ENCODE results near the gene TRAPPC8.
"Not testable (repeated sequence)": the region's sequence is repeated elsewhere in the genome, so short reads cannot be mapped to it uniquely, and the experiment has no call there.

TRAPPC8 gene

DNA sequence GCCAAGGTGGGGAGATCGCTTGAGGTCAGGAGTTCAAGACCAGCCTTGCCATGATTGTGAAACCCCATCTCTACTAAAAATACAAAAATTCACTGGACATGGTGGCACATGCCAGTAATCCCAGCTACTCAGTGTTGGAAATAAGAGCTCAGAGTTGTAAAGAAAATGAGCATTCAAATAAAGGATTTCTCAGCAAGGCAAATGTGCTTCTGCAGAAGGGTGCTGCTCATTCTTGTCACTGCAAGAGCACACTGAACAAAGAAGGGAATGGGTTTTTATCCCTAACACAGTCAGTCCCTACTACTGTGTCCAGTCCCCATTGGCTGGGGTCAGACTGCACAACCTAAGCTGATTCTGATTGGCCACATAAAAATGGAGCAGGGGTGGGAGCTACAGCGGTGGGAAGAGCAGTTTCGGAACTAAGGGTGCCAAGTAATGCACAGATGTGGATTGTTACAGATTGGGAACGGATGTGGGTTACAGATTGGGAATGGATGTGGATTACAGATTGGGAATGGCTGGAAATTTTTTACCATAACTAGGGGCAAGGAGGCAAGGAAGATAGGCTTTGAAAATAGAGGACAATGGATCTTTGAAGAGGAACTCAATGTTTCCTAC is 31.1 kb upstream of the TRAPPC8 start:
- Histone ChIP-seq H3K9me3 (ENCODE audit: control insufficient read depth in 5 of 5, low read length in 5 of 5) (peaks cover 8 to 29% (median 15%) of the 10 kb centered on the region in 5 donors), H3K9ac (ENCODE audit: low read length in 5 of 5) (no peak overlapping the region), H3K4me1 (ENCODE audit: control insufficient read depth in 5 of 5, insufficient read depth in 5 of 5, low read length in 5 of 5) (no peaks in the 10 kb centered on the region), H3K27ac (ENCODE audit: low read depth, low read length) (no peak overlapping the region), H3K36me3 (ENCODE audit: control insufficient read depth in 5 of 5, insufficient read depth in 5 of 5, low read length in 5 of 5) (no peaks in the 10 kb centered on the region), H3K4me3 (ENCODE audit: low read depth in 1 of 5, low read length in 5 of 5) (peak overlapping the region in 2 of 5 donors; percentile 7 to 46), H3K27me3 (ENCODE audit: control insufficient read depth in 5 of 5, insufficient read depth in 4 of 5, low read length in 5 of 5) (no peaks in the 10 kb centered on the region)

DNA sequence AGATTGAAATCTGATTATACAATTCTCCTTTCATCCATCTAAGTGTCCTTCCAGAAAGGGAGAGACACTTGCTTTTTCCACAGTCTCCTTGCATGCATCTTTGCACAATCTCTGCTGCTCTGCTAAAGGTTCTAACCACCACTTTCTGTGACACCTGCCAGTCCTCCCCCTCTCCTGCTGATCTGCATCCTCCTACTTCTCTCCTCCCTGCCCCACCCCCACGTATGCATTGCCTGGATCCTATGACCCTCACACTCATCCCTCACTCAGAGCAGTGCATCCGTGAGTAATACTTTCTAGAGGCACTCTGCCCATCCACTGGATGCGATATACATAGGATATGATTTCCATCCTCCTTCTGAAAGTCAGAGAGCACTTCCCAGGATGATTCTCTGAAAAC is 27.7 kb upstream of the TRAPPC8 start:
- H3K9me3 ChIP-seq (ENCODE audit: control insufficient read depth in 5 of 5, low read length in 5 of 5): peaks cover 8 to 22% (median 14%) of the 10 kb centered on the region in 5 donors
- no peaks in the 10 kb centered on the region for H3K27me3 ChIP-seq (ENCODE audit: control insufficient read depth in 5 of 5, insufficient read depth in 4 of 5, low read length in 5 of 5)

DNA sequence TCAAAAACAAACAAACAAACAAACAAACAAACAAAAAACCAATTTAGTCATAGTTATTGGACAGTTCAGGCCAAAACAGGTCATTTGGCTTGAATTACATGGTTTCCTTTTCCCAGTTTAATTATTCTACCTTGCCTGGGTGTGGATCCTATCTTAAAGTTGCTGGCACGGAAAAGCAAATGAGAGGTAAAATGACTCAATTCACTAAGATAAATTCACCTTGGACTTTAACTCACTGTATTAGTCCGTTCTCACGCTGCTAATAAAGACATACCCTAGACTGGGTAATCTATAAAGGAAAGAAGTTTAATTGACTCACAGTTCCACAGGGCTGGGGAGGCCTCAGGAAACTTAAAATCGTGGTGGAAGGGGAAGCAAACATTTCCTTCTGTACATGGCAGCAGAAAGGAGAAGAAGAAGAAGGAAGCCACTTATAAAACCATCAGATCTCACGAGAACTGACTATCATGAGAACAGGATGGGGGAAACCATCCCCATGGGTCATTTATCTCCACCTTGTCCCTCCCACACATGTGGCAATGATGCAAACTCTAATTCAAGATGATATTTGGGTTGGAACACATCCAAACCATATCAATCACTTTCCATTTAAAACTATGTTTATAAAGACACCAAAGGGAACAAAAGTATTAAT is 22.5 kb upstream of the TRAPPC8 start:
- Histone ChIP-seq H3K9me3 (ENCODE audit: control insufficient read depth in 5 of 5, low read length in 5 of 5) (no peaks in the 10 kb centered on the region), H3K27ac (ENCODE audit: low read depth, low read length) (no peak overlapping the region), H3K4me1 (ENCODE audit: control insufficient read depth in 5 of 5, insufficient read depth in 5 of 5, low read length in 5 of 5) (no peaks in the 10 kb centered on the region), H3K36me3 (ENCODE audit: control insufficient read depth in 5 of 5, insufficient read depth in 5 of 5, low read length in 5 of 5) (no peaks in the 10 kb centered on the region), H3K9ac (ENCODE audit: low read length in 5 of 5) (no peak overlapping the region), H3K4me3 (ENCODE audit: low read depth in 1 of 5, low read length in 5 of 5) (no peak overlapping the region), H3K27me3 (ENCODE audit: control insufficient read depth in 5 of 5, insufficient read depth in 4 of 5, low read length in 5 of 5) (no peaks in the 10 kb centered on the region)

More for the DNA sequence above, 27.7 kb upstream of the TRAPPC8 start:
- no peak overlapping the region for H3K9ac ChIP-seq (ENCODE audit: low read length in 5 of 5)
- H3K27ac ChIP-seq (ENCODE audit: low read depth, low read length): no peak overlapping the region
- no peaks in the 10 kb centered on the region for H3K36me3 ChIP-seq (ENCODE audit: control insufficient read depth in 5 of 5, insufficient read depth in 5 of 5, low read length in 5 of 5)
- no peaks in the 10 kb centered on the region for H3K4me1 ChIP-seq (ENCODE audit: control insufficient read depth in 5 of 5, insufficient read depth in 5 of 5, low read length in 5 of 5)
- H3K4me3 ChIP-seq (ENCODE audit: low read depth in 1 of 5, low read length in 5 of 5): no peak overlapping the region

DNA sequence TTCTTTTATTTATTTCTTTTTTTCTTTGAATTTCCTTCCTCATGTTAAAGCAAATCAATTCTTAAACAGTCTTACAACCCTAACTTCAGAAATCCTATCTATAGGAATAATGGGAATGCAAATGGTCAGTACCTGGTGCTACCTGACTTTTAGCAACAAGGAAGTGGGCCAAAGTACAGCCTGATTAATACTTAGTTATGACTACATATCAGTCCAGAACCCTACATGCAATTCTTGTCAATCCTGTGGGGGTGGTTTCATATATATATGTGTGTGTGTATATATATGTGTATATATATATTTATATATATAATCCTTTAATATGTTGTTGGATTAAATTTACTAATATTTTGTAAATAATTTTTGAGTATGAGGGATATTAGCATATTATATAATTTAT is 14.8 kb upstream of the TRAPPC8 start:
- Histone ChIP-seq H3K4me1 (ENCODE audit: control insufficient read depth in 5 of 5, insufficient read depth in 5 of 5, low read length in 5 of 5) (no peaks in the 10 kb centered on the region), H3K36me3 (ENCODE audit: control insufficient read depth in 5 of 5, insufficient read depth in 5 of 5, low read length in 5 of 5) (no peaks in the 10 kb centered on the region), H3K4me3 (ENCODE audit: low read depth in 1 of 5, low read length in 5 of 5) (no peak overlapping the region), H3K9me3 (ENCODE audit: control insufficient read depth in 5 of 5, low read length in 5 of 5) (no peaks in the 10 kb centered on the region), H3K27ac (ENCODE audit: low read depth, low read length) (no peak overlapping the region), H3K27me3 (ENCODE audit: control insufficient read depth in 5 of 5, insufficient read depth in 4 of 5, low read length in 5 of 5) (no peaks in the 10 kb centered on the region), H3K9ac (ENCODE audit: low read length in 5 of 5) (no peak overlapping the region)

DNA sequence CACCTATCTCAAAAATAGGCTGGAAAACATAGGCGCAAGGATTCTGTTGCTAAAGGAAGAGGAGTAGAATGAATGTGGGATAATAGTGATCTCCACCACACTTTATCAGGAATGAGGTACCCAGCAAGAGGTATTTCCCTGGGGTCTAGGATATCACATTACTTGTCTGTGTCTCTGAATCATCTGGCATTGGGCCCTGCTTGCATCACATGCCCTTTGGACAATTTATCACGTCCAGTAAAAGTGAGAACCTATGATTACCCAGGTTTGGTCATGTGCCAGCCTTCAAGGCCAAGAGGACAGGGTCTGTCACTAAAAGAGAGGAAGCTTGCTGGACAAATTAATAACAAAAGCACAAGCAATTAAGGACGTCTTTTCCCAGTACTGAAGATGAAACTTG is 11.4 kb upstream of the TRAPPC8 start:
- no peak overlapping the region for H3K9ac ChIP-seq (ENCODE audit: low read length in 5 of 5)
- H3K9me3 ChIP-seq (ENCODE audit: control insufficient read depth in 5 of 5, low read length in 5 of 5): no peaks in the 10 kb centered on the region
- H3K27ac ChIP-seq (ENCODE audit: low read depth, low read length): no peak overlapping the region
- no peak overlapping the region for H3K4me3 ChIP-seq (ENCODE audit: low read depth in 1 of 5, low read length in 5 of 5)
- H3K36me3 ChIP-seq (ENCODE audit: control insufficient read depth in 5 of 5, insufficient read depth in 5 of 5, low read length in 5 of 5): no peaks in the 10 kb centered on the region
- no peaks in the 10 kb centered on the region for H3K4me1 ChIP-seq (ENCODE audit: control insufficient read depth in 5 of 5, insufficient read depth in 5 of 5, low read length in 5 of 5)
- no peaks in the 10 kb centered on the region for H3K27me3 ChIP-seq (ENCODE audit: control insufficient read depth in 5 of 5, insufficient read depth in 4 of 5, low read length in 5 of 5)

DNA sequence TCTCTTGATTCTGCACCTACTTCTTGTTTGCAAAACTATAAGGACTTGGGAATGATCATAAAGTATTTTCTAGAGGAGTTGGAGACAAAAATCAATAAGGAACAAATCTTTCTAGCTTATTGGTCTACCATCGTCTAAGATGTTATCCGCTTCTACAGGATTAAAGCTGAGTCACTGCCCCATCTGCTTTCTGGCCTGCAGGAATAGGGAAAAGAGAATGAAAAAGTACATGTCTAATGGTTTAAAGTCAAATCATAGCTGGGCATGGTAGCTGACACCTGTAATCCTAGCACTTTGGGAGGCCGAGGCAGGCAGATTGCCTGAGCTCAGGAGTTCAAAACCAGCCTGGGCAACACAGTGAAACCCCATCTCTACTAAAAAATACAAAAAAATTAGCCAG is 10.8 kb upstream of the TRAPPC8 start:
- H3K36me3 ChIP-seq (ENCODE audit: control insufficient read depth in 5 of 5, insufficient read depth in 5 of 5, low read length in 5 of 5); H3K27ac ChIP-seq (ENCODE audit: low read depth, low read length); H3K4me3 ChIP-seq (ENCODE audit: low read depth in 1 of 5, low read length in 5 of 5); H3K9me3 ChIP-seq (ENCODE audit: control insufficient read depth in 5 of 5, low read length in 5 of 5); H3K4me1 ChIP-seq (ENCODE audit: control insufficient read depth in 5 of 5, insufficient read depth in 5 of 5, low read length in 5 of 5); H3K9ac ChIP-seq (ENCODE audit: low read length in 5 of 5); H3K27me3 ChIP-seq (ENCODE audit: control insufficient read depth in 5 of 5, insufficient read depth in 4 of 5, low read length in 5 of 5): not testable (repeated sequence)

DNA sequence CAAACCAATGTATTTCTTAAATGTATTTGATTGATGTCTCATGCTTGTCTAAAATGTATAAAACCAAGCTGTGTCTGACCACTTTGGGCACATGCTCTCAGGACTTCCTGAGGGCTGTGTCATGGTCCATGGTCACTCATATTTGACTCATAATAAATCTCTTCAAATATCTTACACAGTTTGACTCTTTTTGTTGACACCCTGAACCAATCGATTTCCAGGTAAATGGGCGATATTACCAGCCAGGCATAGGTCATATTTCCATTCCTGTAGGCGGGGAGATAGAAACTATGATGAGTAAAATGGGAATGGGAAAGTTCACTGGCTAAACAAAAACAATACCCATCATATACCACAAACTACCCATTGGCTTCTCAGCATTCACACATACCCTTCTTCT is 9.3 kb upstream of the TRAPPC8 start:
- no peaks in the 10 kb centered on the region for H3K9me3 ChIP-seq (ENCODE audit: control insufficient read depth in 5 of 5, low read length in 5 of 5)
- no peaks in the 10 kb centered on the region for H3K27me3 ChIP-seq (ENCODE audit: control insufficient read depth in 5 of 5, insufficient read depth in 4 of 5, low read length in 5 of 5)
- H3K4me3 ChIP-seq (ENCODE audit: low read depth in 1 of 5, low read length in 5 of 5): no peak overlapping the region
- no peaks in the 10 kb centered on the region for H3K36me3 ChIP-seq (ENCODE audit: control insufficient read depth in 5 of 5, insufficient read depth in 5 of 5, low read length in 5 of 5)
- no peak overlapping the region for H3K9ac ChIP-seq (ENCODE audit: low read length in 5 of 5)
- no peaks in the 10 kb centered on the region for H3K4me1 ChIP-seq (ENCODE audit: control insufficient read depth in 5 of 5, insufficient read depth in 5 of 5, low read length in 5 of 5)
- H3K27ac ChIP-seq (ENCODE audit: low read depth, low read length): no peak overlapping the region

DNA sequence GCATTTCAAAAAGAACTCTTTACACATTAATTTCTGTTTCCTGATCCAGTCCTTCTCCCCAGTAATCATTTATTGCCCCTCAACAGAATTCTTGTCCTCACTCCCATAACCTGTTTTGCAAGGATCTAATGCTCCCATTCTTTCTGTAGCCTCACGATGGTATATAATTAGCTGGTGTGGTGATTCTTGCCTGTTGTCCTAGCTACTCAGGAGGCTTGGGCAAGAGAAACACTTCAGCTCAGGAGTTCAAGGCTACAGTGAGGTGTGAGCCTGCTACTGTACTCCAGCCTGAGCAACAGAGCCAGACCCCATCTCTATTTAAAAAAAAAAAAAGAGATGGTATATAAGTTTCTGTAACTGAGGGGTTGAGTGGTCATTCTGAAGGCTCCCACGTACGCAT is 7.7 kb upstream of the TRAPPC8 start:
- Histone ChIP-seq H3K9ac (ENCODE audit: low read length in 5 of 5) (no peak overlapping the region), H3K9me3 (ENCODE audit: control insufficient read depth in 5 of 5, low read length in 5 of 5) (no peaks in the 10 kb centered on the region), H3K36me3 (ENCODE audit: control insufficient read depth in 5 of 5, insufficient read depth in 5 of 5, low read length in 5 of 5) (no peaks in the 10 kb centered on the region), H3K4me1 (ENCODE audit: control insufficient read depth in 5 of 5, insufficient read depth in 5 of 5, low read length in 5 of 5) (no peaks in the 10 kb centered on the region), H3K27me3 (ENCODE audit: control insufficient read depth in 5 of 5, insufficient read depth in 4 of 5, low read length in 5 of 5) (no peaks in the 10 kb centered on the region), H3K4me3 (ENCODE audit: low read depth in 1 of 5, low read length in 5 of 5) (no peak overlapping the region), H3K27ac (ENCODE audit: low read depth, low read length) (no peak overlapping the region)

DNA sequence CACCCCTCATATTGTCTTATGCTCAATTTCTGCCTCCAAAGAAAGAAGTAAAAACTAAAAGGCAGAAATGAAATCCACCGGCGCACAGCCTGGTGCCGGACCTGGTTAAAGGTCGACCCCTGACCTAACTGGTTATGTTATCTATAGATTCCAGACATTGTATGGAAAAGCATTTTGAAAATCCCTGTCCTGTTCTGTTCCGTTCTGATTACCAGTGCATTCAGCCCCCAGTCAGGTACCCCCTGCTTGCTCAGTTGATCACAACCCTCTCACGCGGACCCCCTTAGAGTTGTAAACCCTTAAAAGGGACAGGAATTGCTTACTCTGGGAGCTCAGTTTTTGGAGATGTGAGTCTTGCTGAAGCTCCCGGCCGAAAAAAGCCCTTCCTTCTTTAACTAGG is 5.4 kb upstream of the TRAPPC8 start:
- H3K36me3 ChIP-seq (ENCODE audit: control insufficient read depth in 5 of 5, insufficient read depth in 5 of 5, low read length in 5 of 5); H3K27ac ChIP-seq (ENCODE audit: low read depth, low read length); H3K9ac ChIP-seq (ENCODE audit: low read length in 5 of 5); H3K4me3 ChIP-seq (ENCODE audit: low read depth in 1 of 5, low read length in 5 of 5); H3K27me3 ChIP-seq (ENCODE audit: control insufficient read depth in 5 of 5, insufficient read depth in 4 of 5, low read length in 5 of 5); H3K9me3 ChIP-seq (ENCODE audit: control insufficient read depth in 5 of 5, low read length in 5 of 5): not testable (repeated sequence)
- peaks cover 3 to 11% (median 9%) of the 10 kb centered on the region in 5 donors for H3K4me1 ChIP-seq (ENCODE audit: control insufficient read depth in 5 of 5, insufficient read depth in 5 of 5, low read length in 5 of 5)

DNA sequence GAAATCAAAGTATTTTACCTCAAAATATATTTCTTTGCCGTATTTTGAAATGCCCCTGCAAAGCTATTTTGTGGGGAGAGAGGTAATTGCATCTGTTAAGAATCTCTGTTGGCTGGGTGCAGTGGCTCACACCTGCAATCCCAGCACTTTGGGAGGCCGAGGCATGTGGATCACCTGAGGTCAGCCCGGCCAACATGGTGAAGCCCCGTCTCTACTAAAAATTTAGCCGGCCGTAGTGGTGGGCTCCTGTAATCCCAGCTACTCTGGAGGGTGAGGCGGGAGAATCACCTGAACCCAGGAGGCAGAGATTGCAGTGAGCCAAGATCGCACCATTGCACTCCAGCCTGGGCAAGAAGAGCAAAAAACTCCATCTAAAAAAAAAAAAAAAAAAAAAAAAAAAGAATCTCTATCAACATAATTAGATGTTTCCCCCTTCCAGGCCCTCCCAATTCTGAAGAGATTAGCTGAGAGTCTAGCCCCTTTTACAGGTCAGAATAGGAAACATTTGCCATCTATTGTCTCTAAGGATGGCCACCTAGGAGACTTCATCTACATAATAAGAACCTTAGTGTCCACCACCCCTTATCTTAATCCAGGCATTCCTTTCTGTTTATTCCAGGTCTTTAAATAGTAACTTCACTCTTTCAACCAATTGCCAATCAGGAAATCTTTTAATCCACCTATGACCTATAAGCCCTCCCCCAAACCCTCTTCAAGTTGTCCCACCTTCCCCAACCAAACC is 3.5 kb upstream of the TRAPPC8 start:
- Histone ChIP-seq H3K4me3 (ENCODE audit: low read depth in 1 of 5, low read length in 5 of 5) (no peak overlapping the region), H3K9me3 (ENCODE audit: control insufficient read depth in 5 of 5, low read length in 5 of 5) (no peaks in the 10 kb centered on the region)

More for the DNA sequence above, 3.5 kb upstream of the TRAPPC8 start:
- no peaks in the 10 kb centered on the region for H3K27me3 ChIP-seq (ENCODE audit: control insufficient read depth in 5 of 5, insufficient read depth in 4 of 5, low read length in 5 of 5)
- H3K36me3 ChIP-seq (ENCODE audit: control insufficient read depth in 5 of 5, insufficient read depth in 5 of 5, low read length in 5 of 5): no peaks in the 10 kb centered on the region
- no peak overlapping the region for H3K27ac ChIP-seq (ENCODE audit: low read depth, low read length)
- peaks cover 4 to 22% (median 17%) of the 10 kb centered on the region in 5 donors for H3K4me1 ChIP-seq (ENCODE audit: control insufficient read depth in 5 of 5, insufficient read depth in 5 of 5, low read length in 5 of 5)
- no peak overlapping the region for H3K9ac ChIP-seq (ENCODE audit: low read length in 5 of 5)
